ENCODE results near the gene ESR2. TPM values are rescaled to one million over a fixed set of nuclear protein-coding genes. Genes with fewer than 3 reads are reported as not detected.

Gene ESR2
- total and polyA plus RNA-seq, 4 donors: 0.52 to 0.80 (median 0.73) TPM

DNA sequence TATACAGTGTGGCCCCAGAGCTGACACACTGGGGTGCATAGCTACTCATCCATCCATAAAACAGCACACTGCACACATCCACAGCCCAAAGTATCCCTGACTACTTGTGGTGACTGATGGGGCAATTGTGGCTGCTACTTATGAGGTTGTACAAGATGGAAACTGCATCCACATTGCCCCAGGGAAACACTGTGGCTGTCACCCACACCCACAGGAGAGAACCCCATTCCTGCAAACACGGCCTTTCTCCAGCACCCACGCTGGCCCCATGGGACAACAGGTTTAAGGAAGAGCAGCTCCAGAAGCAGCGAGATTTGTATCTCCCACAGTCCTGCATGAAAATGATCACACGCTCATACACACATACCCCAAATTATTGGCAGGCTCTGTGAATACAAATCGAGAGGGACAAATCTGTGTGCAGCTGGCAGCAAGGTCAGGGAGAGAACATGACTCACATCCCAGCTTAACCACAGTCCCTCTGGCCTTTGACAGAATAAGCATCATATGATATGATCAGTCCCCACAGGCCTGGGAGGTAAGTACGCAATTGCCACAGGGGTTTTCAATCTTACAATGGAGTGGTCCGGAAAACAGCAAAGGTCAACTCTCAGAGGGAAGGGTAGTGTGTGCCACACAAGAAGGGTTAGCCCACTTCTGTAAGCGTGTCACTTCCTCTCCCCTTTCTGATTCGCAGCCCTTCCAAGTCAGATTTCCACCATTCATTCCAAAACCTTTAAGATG lies 61.9 kb downstream of the ESR2 start:
- 78% methylated on average over 3 of the region's 9 CpGs for WGBS (ENCODE audit: insufficient coverage)
- DNase-seq (ENCODE audit: low read depth in 4 of 6, low spot score in 6 of 6): no peak
- Histone ChIP-seq H3K27me3 (ENCODE audit: control insufficient read depth, insufficient read depth, low read length) (no peaks in the 10 kb centered on the region), H3K27ac (ENCODE audit: low read depth, low read length) (no peak overlapping the region), H3K4me1 (ENCODE audit: control insufficient read depth, insufficient read depth, low read length) (peaks cover 4% of the 10 kb centered on the region), H3K9me3 (ENCODE audit: control insufficient read depth, insufficient read depth, low read length) (no peaks in the 10 kb centered on the region), H3K4me3 (ENCODE audit: low read depth, low read length) (no peak overlapping the region), H3K36me3 (ENCODE audit: control insufficient read depth, insufficient read depth, low read length) (peaks cover 9% of the 10 kb centered on the region)

DNA sequence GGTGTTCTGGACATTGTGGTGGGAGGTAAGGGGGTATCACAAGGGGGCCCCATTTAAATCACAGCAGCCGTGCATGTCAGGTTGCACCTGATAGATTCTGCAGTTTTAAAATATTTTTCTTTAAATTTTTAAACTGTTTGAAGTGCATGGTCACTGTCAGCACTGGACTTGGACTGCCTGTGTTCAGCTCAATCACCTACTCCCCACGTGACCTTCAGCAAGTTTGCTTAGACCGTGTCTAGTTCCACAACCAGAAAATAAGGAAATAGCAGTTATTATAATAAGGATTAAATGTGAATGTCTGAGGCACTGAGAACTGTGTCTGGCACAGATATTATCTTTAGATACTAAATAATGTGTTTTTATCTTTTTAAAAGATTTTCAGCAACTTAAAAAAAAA lies 64.7 kb downstream of the ESR2 start:
- Histone ChIP-seq H3K4me3 (ENCODE audit: low read depth, low read length) (no peak overlapping the region), H3K27me3 (ENCODE audit: control insufficient read depth, insufficient read depth, low read length) (no peaks in the 10 kb centered on the region), H3K36me3 (ENCODE audit: control insufficient read depth, insufficient read depth, low read length) (peaks cover 18% of the 10 kb centered on the region), H3K4me1 (ENCODE audit: control insufficient read depth, insufficient read depth, low read length) (no peaks in the 10 kb centered on the region), H3K27ac (ENCODE audit: low read depth, low read length) (no peak overlapping the region), H3K9me3 (ENCODE audit: control insufficient read depth, insufficient read depth, low read length) (no peaks in the 10 kb centered on the region)
- no CpG with 5 or more reads among the region's 3 CpGs for WGBS (ENCODE audit: insufficient coverage)
- no peak for DNase-seq (ENCODE audit: low read depth in 4 of 6, low spot score in 6 of 6)

DNA sequence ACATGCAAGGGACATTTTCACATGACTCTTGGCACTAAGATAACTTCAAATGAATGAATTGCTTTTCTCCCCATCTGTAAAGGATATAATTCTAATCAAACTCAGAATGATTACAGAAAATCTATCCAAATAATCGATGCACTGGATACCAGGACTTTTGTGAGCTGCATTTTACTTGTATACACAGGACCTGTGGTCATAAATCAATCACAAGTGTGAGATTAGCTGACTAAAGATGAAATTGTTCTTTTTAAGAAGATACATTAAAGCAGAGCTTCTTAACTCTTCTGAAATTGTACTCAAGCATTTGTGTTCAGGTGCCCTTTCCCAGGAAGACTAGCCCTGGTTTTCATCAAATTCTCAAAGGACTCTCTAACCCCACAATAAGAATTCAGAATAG lies 66.3 kb downstream of the ESR2 start:
- no peak for DNase-seq (ENCODE audit: low read depth in 4 of 6, low spot score in 6 of 6)

DNA sequence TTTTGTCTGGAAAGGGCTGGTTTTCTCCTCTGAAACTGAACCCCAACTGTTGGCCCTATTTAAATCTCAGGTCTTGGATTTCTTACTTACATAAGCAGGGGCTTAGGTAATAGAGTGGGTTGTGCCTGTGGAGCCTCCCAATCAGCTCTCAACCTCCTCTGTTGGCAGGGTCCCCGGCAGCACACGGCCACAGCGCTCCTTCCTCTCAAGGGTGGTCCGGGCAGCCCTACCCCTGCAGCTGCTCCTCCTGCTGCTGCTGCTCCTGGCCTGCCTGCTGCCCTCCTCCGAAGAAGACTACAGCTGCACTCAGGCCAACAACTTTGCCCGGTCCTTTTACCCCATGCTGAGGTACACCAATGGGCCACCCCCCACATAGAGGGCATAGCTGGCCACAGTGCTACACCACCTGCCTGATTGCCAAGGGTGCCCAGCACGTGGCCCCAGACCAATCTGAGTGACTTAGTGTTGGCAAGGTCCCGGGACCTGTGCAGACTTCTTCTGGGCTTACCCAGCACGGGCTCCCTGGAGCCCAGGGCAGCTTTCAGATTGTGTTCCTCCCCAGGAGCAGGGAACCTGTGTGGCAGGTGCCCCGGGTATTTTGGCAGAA lies 68.9 kb downstream of the ESR2 start:
- H3K36me3 ChIP-seq (ENCODE audit: control insufficient read depth, insufficient read depth, low read length): peaks cover 49% of the 10 kb centered on the region
- WGBS (ENCODE audit: insufficient coverage): 86% methylated on average over 10 of the region's 10 CpGs
- no peaks in the 10 kb centered on the region for H3K9me3 ChIP-seq (ENCODE audit: control insufficient read depth, insufficient read depth, low read length)
- H3K4me3 ChIP-seq (ENCODE audit: low read depth, low read length): no peak overlapping the region
- H3K4me1 ChIP-seq (ENCODE audit: control insufficient read depth, insufficient read depth, low read length): no peaks in the 10 kb centered on the region
- no peaks in the 10 kb centered on the region for H3K27me3 ChIP-seq (ENCODE audit: control insufficient read depth, insufficient read depth, low read length)
- no peak for DNase-seq (ENCODE audit: low read depth in 4 of 6, low spot score in 6 of 6)
- H3K27ac ChIP-seq (ENCODE audit: low read depth, low read length): no peak overlapping the region

More for the DNA sequence above, 66.3 kb downstream of the ESR2 start:
- Histone ChIP-seq H3K27ac (ENCODE audit: low read depth, low read length) (no peak overlapping the region), H3K4me1 (ENCODE audit: control insufficient read depth, insufficient read depth, low read length) (no peaks in the 10 kb centered on the region), H3K9me3 (ENCODE audit: control insufficient read depth, insufficient read depth, low read length) (no peaks in the 10 kb centered on the region), H3K4me3 (ENCODE audit: low read depth, low read length) (no peak overlapping the region), H3K27me3 (ENCODE audit: control insufficient read depth, insufficient read depth, low read length) (no peaks in the 10 kb centered on the region), H3K36me3 (ENCODE audit: control insufficient read depth, insufficient read depth, low read length) (peaks cover 27% of the 10 kb centered on the region)
- no CpG with 5 or more reads among the region's 1 CpG for WGBS (ENCODE audit: insufficient coverage)

DNA sequence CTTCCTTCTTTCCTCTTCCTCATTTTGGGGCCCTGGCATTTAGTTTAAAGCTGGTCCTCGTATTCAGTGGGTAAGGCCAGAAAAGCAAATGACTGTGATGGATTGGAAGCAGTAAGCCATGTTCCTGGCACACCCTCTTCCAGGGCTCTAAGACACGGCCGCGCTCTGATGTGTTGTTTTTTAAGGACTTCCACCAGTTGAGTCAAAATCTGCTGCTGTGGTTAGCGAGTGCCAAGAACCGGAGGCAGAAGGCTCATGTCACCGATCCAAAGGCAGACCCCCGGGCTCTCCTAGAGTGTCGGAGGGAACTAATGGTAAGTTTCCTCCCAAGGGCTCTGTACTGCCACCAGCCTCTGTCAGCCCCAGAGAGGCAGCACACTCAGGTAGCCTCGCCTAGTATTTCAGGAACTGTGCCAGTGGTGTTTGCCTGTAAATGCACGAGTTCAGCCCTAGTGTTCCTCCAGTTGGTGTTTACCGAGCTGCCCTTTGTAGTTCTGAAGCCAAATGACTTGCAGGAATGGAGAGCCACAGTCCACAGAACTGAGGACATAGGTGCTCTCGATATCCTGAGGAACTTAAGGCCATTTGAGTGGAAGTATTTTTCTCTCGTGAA lies 72.7 kb downstream of the ESR2 start:
- H3K36me3 ChIP-seq (ENCODE audit: control insufficient read depth, insufficient read depth, low read length): peaks cover 58% of the 10 kb centered on the region
- H3K27ac ChIP-seq (ENCODE audit: low read depth, low read length): no peak overlapping the region

DNA sequence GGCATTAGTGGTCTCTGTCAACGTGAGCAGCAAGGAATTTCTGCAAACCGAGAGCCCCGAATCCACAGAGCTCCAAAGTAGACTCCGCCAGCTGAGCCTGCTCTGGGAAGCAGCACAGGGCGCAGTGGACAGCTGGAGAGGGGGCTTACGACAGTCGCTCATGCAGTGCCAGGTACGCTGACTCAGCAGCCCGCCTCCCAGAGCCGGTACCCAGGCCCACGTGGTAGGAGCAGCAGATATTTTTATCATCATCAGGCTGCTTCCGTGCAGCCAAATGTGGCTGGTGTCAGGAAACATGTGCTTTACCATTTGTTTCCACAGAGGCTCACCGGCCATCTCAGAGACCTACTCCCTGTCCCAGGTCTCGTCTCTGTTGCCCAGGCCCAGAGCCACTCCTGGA lies 73.7 kb downstream of the ESR2 start:
- WGBS (ENCODE audit: insufficient coverage): 76% methylated on average over 14 of the region's 14 CpGs
- peaks cover 8% of the 10 kb centered on the region for H3K4me1 ChIP-seq (ENCODE audit: control insufficient read depth, insufficient read depth, low read length)
- no peaks in the 10 kb centered on the region for H3K27me3 ChIP-seq (ENCODE audit: control insufficient read depth, insufficient read depth, low read length)
- no peak overlapping the region for H3K27ac ChIP-seq (ENCODE audit: low read depth, low read length)
- DNase-seq (ENCODE audit: low read depth in 4 of 6, low spot score in 6 of 6): peak in 1 of 6 donors; percentile 53
- no peak overlapping the region for H3K4me3 ChIP-seq (ENCODE audit: low read depth, low read length)
- H3K36me3 ChIP-seq (ENCODE audit: control insufficient read depth, insufficient read depth, low read length): peaks cover 67% of the 10 kb centered on the region
- H3K9me3 ChIP-seq (ENCODE audit: control insufficient read depth, insufficient read depth, low read length): no peaks in the 10 kb centered on the region

More for the DNA sequence above, 72.7 kb downstream of the ESR2 start:
- peaks cover 8% of the 10 kb centered on the region for H3K4me1 ChIP-seq (ENCODE audit: control insufficient read depth, insufficient read depth, low read length)
- no peak overlapping the region for H3K4me3 ChIP-seq (ENCODE audit: low read depth, low read length)
- WGBS (ENCODE audit: insufficient coverage): 88% methylated on average over 12 of the region's 14 CpGs
- DNase-seq (ENCODE audit: low read depth in 4 of 6, low spot score in 6 of 6): no peak
- no peaks in the 10 kb centered on the region for H3K9me3 ChIP-seq (ENCODE audit: control insufficient read depth, insufficient read depth, low read length)
- H3K27me3 ChIP-seq (ENCODE audit: control insufficient read depth, insufficient read depth, low read length): no peaks in the 10 kb centered on the region

DNA sequence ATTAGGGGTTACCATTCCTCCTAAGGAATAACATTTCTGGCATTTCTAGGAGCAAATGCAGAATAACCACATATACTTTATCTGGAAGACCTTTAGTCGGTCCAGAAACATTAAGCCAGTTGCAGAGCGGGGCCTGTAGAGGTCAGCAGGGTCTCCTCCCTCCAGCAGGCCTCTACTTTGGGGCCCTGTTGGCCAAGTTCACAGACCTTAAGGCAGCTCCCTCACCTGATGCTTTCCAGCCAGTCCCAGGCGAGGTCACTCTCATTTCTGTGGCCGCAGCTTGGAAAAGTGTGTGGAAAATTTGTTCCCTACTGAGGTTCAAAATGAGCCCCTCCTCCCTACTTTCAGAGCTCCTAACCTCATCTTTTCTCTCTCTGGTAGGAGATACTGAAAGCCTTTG lies 74.1 kb downstream of the ESR2 start:
- no peak overlapping the region for H3K27ac ChIP-seq (ENCODE audit: low read depth, low read length)
- peaks cover 8% of the 10 kb centered on the region for H3K4me1 ChIP-seq (ENCODE audit: control insufficient read depth, insufficient read depth, low read length)
- no peaks in the 10 kb centered on the region for H3K27me3 ChIP-seq (ENCODE audit: control insufficient read depth, insufficient read depth, low read length)
- no peak for DNase-seq (ENCODE audit: low read depth in 4 of 6, low spot score in 6 of 6)
- H3K9me3 ChIP-seq (ENCODE audit: control insufficient read depth, insufficient read depth, low read length): no peaks in the 10 kb centered on the region
- no peak overlapping the region for H3K4me3 ChIP-seq (ENCODE audit: low read depth, low read length)
- H3K36me3 ChIP-seq (ENCODE audit: control insufficient read depth, insufficient read depth, low read length): peaks cover 66% of the 10 kb centered on the region
- 77% methylated on average over 2 of the region's 4 CpGs for WGBS (ENCODE audit: insufficient coverage)

DNA sequence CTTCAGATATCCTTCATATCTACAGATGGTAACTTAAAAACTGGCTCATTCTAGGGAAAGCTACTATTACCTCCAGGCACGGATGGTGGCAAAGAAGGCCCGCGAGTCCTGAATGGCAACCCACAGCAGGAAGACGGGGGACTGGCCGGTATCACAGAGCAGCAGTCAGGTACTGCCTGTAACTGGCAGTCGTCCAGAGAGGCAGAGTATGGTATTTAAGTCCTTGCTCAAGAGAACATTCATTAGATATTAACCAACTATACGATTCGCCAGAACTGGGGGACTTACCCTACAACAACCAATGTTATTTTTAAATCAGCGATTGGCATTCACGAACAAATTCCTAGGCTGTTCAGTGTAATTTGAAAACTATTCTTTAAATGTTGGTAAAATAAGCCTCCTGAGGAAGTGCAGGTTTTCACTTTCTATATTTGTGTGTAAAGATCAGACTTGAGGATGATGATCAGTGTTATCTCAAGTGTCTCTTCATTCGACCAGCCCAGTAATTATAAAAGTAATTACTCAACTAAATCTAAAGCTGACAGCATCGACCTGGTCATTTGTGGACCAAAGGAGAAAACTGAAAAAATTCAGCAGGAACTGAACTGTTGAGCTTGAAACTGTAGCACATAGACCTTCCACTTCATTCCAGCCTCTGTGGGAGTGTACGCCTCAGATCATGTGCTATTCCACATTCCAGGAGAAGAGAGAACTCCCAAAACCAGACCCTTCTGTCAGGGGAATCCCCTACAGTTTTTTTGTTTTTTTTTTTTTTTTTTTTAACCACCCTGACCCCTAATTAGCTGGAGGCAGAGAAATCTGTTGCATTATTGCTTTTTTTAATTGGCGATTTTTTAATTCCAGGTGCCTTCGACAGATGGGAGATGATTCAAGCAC lies 75.6 kb downstream of the ESR2 start:
- WGBS (ENCODE audit: insufficient coverage): 77% methylated on average over 6 of the region's 15 CpGs
- DNase-seq (ENCODE audit: low read depth in 4 of 6, low spot score in 6 of 6): no peak
- no peak overlapping the region for H3K27ac ChIP-seq (ENCODE audit: low read depth, low read length)
- no peaks in the 10 kb centered on the region for H3K9me3 ChIP-seq (ENCODE audit: control insufficient read depth, insufficient read depth, low read length)
- H3K36me3 ChIP-seq (ENCODE audit: control insufficient read depth, insufficient read depth, low read length): peaks cover 65% of the 10 kb centered on the region
- H3K4me3 ChIP-seq (ENCODE audit: low read depth, low read length): no peak overlapping the region
- H3K27me3 ChIP-seq (ENCODE audit: control insufficient read depth, insufficient read depth, low read length): no peaks in the 10 kb centered on the region
- peaks cover 8% of the 10 kb centered on the region for H3K4me1 ChIP-seq (ENCODE audit: control insufficient read depth, insufficient read depth, low read length)

DNA sequence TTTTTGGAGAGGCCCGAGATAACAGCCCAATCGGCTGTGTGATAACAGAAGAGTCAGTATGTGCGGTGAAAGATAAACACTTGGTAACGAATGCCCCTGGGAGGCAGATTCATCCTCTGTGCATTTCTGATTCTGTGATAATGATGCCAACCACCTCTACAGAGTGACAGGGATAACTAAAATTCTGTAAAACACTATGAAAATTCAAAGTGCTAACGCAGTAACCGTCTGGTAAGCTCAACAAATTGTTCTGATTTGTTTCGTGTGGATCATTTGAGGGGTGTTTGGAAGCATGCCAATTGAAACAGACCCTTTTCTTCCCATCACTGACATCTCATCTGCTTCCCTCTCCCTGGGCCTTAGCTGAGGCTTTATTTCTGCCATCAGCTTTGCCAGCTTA lies 76.3 kb downstream of the ESR2 start:
- no peaks in the 10 kb centered on the region for H3K27me3 ChIP-seq (ENCODE audit: control insufficient read depth, insufficient read depth, low read length)
- H3K4me1 ChIP-seq (ENCODE audit: control insufficient read depth, insufficient read depth, low read length): peaks cover 8% of the 10 kb centered on the region
- WGBS (ENCODE audit: insufficient coverage): 42% methylated on average over 4 of the region's 7 CpGs
- no peak overlapping the region for H3K4me3 ChIP-seq (ENCODE audit: low read depth, low read length)
- no peaks in the 10 kb centered on the region for H3K9me3 ChIP-seq (ENCODE audit: control insufficient read depth, insufficient read depth, low read length)
- no peak overlapping the region for H3K27ac ChIP-seq (ENCODE audit: low read depth, low read length)
- DNase-seq (ENCODE audit: low read depth in 4 of 6, low spot score in 6 of 6): peak in 2 of 6 donors; percentile 42 to 67
- peaks cover 64% of the 10 kb centered on the region for H3K36me3 ChIP-seq (ENCODE audit: control insufficient read depth, insufficient read depth, low read length)
